Panc1 (cell line): ENCODE measurements around the gene ZFYVE21. TPM values are rescaled to one million over a fixed set of nuclear protein-coding genes. Genes with fewer than 3 reads are reported as not detected.
A peak's percentile ranks its signal among the peaks of the same experiment; 100 is the strongest.

Experiments
- ATAC-seq: fragments of 200-7000 bp; cut with Tn5 transposase; 2 replicates; pipeline ENCODE4 v1.9.1; 2020; ENCODE audit warnings: mild to moderate bottlenecking, moderate library complexity
- Bru-seq: library from RNA; stranded (reverse); fragments of 400-500 nt; gene quantifications from one replicate; lab custom pipeline; 2021; lab: Mats Ljungman, UMichigan
- BruChase-seq, 2 experiments: library from RNA; stranded (reverse); fragments of 400-500 nt; gene quantifications; one replicate each; lab custom pipeline; 2021; lab: Mats Ljungman, UMichigan
- BruUV-seq: library from RNA; stranded (reverse); fragments of 400-500 nt; replicated peaks from 2 replicates; lab custom pipeline; 2021; lab: Mats Ljungman, UMichigan
- CTCF ChIA-PET: fragments of 300-600 bp; sonication (Branson Sonifier 250); formaldehyde crosslinking; loops from one replicate; lab custom pipeline; 2022; ENCODE audit warnings: antibody characterized with exemption; lab: Charles Lee
- POLR2A ChIA-PET: fragments of 300-600 bp; sonication (Branson Sonifier 250); formaldehyde crosslinking; loops from one replicate; lab custom pipeline; 2022; ENCODE audit warnings: antibody characterized with exemption; lab: Charles Lee
- DNase-seq: peaks from one replicate; pipeline ENCODE4 v3.0.0-alpha.2; 2010; ENCODE audit warnings: low read depth, low spot score
- H3K27ac ChIP-seq: 2 replicates; pipeline ENCODE4 v1.5.1; 2011; ENCODE audit warnings: mild to moderate bottlenecking, low read length, inconsistent platforms
- H3K27me3 ChIP-seq: fragments of 200-500 bp; sonication (Bioruptor generic); 2 replicates; pipeline ENCODE4 v1.6.0; 2014; ENCODE audit warnings: low read length, inconsistent platforms; ENCODE audit not compliant: control insufficient read depth, insufficient read depth
- H3K36me3 ChIP-seq: fragments of 200-500 bp; sonication (Bioruptor generic); 2 replicates; pipeline ENCODE4 v1.5.1; 2014; ENCODE audit warnings: inconsistent platforms, mild to moderate bottlenecking, low read length, moderate library complexity; ENCODE audit not compliant: control insufficient read depth, insufficient read depth
- H3K4me1 ChIP-seq: 2 replicates; pipeline ENCODE4 v1.5.1; 2011; ENCODE audit warnings: inconsistent platforms, mild to moderate bottlenecking, low read length, moderate library complexity; ENCODE audit not compliant: control insufficient read depth, insufficient read depth
- H3K4me3 ChIP-seq, 2 experiments: 2 replicates each; pipeline ENCODE4 v1.5.1; 2011 to 2012; ENCODE audit warnings: low read depth in 2 of 2, low read length in 2 of 2, mild to moderate bottlenecking in 2 of 2, inconsistent platforms in 1 of 2, moderate library complexity in 1 of 2
- H3K9me3 ChIP-seq: fragments of 200-500 bp; sonication (Bioruptor generic); 2 replicates; pipeline ENCODE4 v1.5.1; 2014; ENCODE audit warnings: low read depth, mild to moderate bottlenecking, inconsistent platforms, low read length, moderate library complexity; ENCODE audit not compliant: control insufficient read depth, insufficient read depth
- POLR2AphosphoS5 ChIP-seq: IDR thresholded peaks from 2 replicates; pipeline ENCODE4 v1.6.1; 2012; ENCODE audit warnings: mild to moderate bottlenecking, low read depth, low read length, moderate library complexity
- SIN3A ChIP-seq: IDR thresholded peaks from 2 replicates; pipeline ENCODE4 v1.6.1; 2012; ENCODE audit warnings: low read depth, mild to moderate bottlenecking, low read length, moderate library complexity, borderline replicate concordance; ENCODE audit not compliant: insufficient read depth
- TCF7L2 ChIP-seq: IDR thresholded peaks from 2 replicates; pipeline ENCODE4 v1.6.1; 2011; ENCODE audit warnings: mild to moderate bottlenecking, low read depth, low read length, inconsistent platforms
- in situ Hi-C: cut with HindIII; loops from 2 replicates; pipeline ENCODE4 v1.10.0; 2016; ENCODE audit warnings: low sequenced_read_pairs, low pct_unique_long_range_greater_than_20kb
- intact Hi-C: fragments of 100-400 bp; cut with micrococcal nuclease; formaldehyde crosslinking; loops from one replicate; pipeline ENCODE4 v1.10.0; 2022; ENCODE audit not compliant: unreplicated experiment
- long read RNA-seq: library from polyadenylated mRNA; unstranded; transcript quantifications from one replicate; pipeline ENCODE4 v2.0.0, GENCODE V29; 2021; ENCODE audit not compliant: unreplicated experiment
- polyA plus RNA-seq: library from polyadenylated mRNA; unstranded; fragments of >200 nt; gene quantifications from one replicate; pipeline ENCODE4 v1.2.1, GENCODE V29; 2012; ENCODE audit warnings: missing spikeins; ENCODE audit not compliant: insufficient read length
- total RNA-seq: library from RNA; stranded (reverse); gene quantifications from one replicate; pipeline ENCODE4 v1.2.1, GENCODE V29; 2021; ENCODE audit not compliant: unreplicated experiment
- TF ChIP-seq, protein P1 (sequence below): fragments of 450-650 bp; IDR thresholded peaks from 2 replicates; pipeline ENCODE4 v1.5.1; 2017; ENCODE audit warnings: mild to moderate bottlenecking
- TF ChIP-seq, protein P2 (sequence below), 2 experiments: IDR thresholded peaks; 2 replicates each; pipeline ENCODE4 v1.6.1; 2011 to 2012; ENCODE audit warnings: low read depth in 2 of 2, control low read depth in 1 of 2, low read length in 1 of 2, mild to moderate bottlenecking in 1 of 2, moderate library complexity in 1 of 2; ENCODE audit not compliant: insufficient read depth in 1 of 2

ZFYVE21 gene
- total RNA-seq (41.8 TPM), Bru-seq, nascent RNA (percentile 57 among the genes with signal in this experiment), BruChase-seq, experiment 1, labeled RNA remaining after a 2-hour chase (percentile 78 among the genes with signal in this experiment), BruChase-seq, experiment 2, labeled RNA remaining after a 6-hour chase (percentile 76 among the genes with signal in this experiment)
- polyA plus RNA-seq = 41.5 TPM
- long read RNA-seq, transcript ZFYVE21-202 (7 exons, 1,383 nt) = major isoform, 76 of 98 reads
- long read RNA-seq, partial matches to known transcripts = 2 of 98 reads
- long read RNA-seq, other reads (novel, unspliced or antisense) = 15 of 98 reads

DNA sequence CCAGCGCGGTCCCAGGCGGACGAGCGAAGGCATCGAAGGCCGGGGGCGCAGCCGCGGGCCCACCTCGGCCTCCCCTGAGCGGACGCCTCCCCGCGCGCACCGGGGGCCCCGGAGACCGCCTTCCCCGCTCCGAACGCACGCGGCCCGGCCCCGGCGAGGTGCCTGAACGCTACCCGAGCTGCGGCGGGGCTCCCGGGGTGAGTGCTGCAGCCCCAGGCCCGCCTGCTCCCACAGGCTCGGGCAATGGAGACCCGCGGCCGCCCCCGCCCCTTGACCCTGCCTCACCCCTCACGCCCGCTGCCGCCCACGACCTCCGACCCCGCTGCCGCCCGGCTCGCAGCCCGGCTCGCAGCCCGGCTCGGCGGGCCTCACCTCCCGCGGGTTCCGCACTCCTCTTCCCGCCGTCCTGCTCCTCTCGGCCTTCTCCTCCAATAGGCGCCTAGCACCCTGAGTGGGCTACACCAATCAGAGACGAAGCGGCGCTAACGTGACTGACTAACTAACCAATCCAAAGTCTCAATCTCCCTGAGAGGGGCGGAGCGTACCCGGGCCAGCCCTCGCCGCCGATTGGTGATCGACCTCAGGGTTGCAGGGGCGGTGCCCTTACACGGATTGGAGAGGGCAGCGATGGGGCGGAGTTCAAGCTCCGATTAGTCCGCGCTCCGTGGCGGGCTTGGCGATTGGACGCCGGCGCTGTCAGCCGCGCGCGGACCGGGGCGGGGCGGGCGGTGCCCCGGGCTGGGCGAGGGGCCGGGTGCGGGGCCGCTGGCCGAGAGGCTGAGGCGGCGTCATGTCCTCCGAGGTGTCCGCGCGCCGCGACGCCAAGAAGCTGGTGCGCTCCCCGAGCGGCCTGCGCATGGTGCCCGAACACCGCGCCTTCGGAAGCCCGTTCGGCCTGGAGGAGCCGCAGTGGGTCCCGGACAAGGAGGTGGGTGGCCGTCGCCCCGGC is at the start of gene ZFYVE21, which contains the start of gene XRCC3:
Gene ZFYVE21, plus strand, starts transcription at position 759 of the 949 bp plus-strand sequence. Its CDS starts 32 bp downstream, at position 791.
Gene XRCC3, minus strand, starts transcription at position 400 of the 949 bp plus-strand sequence. CDS start 4,364 bp downstream, outside the sequence.
- Histone ChIP-seq H3K4me1 (peaks cover 12% of the 10 kb centered on the region), H3K27me3 (no peaks in the 10 kb centered on the region), H3K27ac (peak within 1 kb of the TSS; percentile 68), H3K36me3 (no peaks in the 10 kb centered on the region; the same call in 1 of the 2 replicates), H3K9me3 (no peaks in the 10 kb centered on the region), H3K4me3 (peak within 1 kb of the TSS; percentile 60 to 63)
- peak; percentile 94 for ATAC-seq
- ChIA-PET CTCF (no interaction called here), POLR2A (no interaction called here)
- TF ChIP-seq POLR2AphosphoS5 (peak; percentile 50; the same call in 1 of the 2 replicates), SIN3A (0 out of 2 replicates have a peak, but pooled peaks have one; percentile 26), TCF7L2 (no peak)
- TF ChIP-seq, protein P1, sequence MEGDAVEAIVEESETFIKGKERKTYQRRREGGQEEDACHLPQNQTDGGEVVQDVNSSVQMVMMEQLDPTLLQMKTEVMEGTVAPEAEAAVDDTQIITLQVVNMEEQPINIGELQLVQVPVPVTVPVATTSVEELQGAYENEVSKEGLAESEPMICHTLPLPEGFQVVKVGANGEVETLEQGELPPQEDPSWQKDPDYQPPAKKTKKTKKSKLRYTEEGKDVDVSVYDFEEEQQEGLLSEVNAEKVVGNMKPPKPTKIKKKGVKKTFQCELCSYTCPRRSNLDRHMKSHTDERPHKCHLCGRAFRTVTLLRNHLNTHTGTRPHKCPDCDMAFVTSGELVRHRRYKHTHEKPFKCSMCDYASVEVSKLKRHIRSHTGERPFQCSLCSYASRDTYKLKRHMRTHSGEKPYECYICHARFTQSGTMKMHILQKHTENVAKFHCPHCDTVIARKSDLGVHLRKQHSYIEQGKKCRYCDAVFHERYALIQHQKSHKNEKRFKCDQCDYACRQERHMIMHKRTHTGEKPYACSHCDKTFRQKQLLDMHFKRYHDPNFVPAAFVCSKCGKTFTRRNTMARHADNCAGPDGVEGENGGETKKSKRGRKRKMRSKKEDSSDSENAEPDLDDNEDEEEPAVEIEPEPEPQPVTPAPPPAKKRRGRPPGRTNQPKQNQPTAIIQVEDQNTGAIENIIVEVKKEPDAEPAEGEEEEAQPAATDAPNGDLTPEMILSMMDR = no peak
- TF ChIP-seq, protein P2, sequence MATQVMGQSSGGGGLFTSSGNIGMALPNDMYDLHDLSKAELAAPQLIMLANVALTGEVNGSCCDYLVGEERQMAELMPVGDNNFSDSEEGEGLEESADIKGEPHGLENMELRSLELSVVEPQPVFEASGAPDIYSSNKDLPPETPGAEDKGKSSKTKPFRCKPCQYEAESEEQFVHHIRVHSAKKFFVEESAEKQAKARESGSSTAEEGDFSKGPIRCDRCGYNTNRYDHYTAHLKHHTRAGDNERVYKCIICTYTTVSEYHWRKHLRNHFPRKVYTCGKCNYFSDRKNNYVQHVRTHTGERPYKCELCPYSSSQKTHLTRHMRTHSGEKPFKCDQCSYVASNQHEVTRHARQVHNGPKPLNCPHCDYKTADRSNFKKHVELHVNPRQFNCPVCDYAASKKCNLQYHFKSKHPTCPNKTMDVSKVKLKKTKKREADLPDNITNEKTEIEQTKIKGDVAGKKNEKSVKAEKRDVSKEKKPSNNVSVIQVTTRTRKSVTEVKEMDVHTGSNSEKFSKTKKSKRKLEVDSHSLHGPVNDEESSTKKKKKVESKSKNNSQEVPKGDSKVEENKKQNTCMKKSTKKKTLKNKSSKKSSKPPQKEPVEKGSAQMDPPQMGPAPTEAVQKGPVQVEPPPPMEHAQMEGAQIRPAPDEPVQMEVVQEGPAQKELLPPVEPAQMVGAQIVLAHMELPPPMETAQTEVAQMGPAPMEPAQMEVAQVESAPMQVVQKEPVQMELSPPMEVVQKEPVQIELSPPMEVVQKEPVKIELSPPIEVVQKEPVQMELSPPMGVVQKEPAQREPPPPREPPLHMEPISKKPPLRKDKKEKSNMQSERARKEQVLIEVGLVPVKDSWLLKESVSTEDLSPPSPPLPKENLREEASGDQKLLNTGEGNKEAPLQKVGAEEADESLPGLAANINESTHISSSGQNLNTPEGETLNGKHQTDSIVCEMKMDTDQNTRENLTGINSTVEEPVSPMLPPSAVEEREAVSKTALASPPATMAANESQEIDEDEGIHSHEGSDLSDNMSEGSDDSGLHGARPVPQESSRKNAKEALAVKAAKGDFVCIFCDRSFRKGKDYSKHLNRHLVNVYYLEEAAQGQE (IDR thresholded peaks at IDR 0.05; ENCODE audit: insufficient read depth in 1 of 2, low read depth in 2 of 2, low read length in 1 of 2) = no peak
- intact Hi-C loops (no loop called here), in situ Hi-C loops (no loop called here)
- peak; percentile 95 for DNase-seq
- BruUV-seq = no TSS peak

DNA sequence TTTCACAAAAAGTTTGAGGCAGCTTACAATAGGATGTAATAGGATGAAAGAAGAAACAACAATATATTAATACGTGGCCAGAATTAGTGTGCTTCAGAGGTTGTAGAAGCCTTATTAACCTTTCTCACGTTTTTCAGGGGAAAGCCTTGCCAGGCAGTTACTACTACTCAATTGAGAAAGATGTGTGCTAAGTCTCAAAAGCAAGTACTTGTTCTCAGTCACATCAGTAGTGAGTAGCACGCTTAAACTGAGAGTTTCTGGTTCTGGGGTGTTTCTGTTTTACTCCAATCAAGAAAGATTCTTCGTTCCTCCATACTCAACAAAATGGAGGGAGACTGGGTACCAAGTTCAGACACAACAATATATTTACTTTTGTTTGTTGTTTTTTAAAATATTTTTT is 47.9 kb upstream of the ZFYVE21 start:
- H3K4me3 ChIP-seq = no peak overlapping the region
- H3K27me3 ChIP-seq = no peaks in the 10 kb centered on the region
- peaks cover 10% of the 10 kb centered on the region for H3K36me3 ChIP-seq
- intact Hi-C loops = no loop called here
- no TSS peak for BruUV-seq
- DNase-seq (no peak), ATAC-seq (no peak)
- H3K27ac ChIP-seq = no peak overlapping the region
- no peaks in the 10 kb centered on the region for H3K9me3 ChIP-seq
- no peaks in the 10 kb centered on the region for H3K4me1 ChIP-seq
- ChIA-PET CTCF (interaction anchor here (0.6 kb wide), 1 partner anchor 96 kb away, joined by 5 read pairs; no protein-coding TSS in a partner anchor), POLR2A (no interaction called here)
- in situ Hi-C loops = no loop called here
- TF ChIP-seq TCF7L2 (no peak), POLR2AphosphoS5 (no peak), SIN3A (no peak)
- TF ChIP-seq, protein P1 = no peak
- TF ChIP-seq, protein P2 (IDR thresholded peaks at IDR 0.05; ENCODE audit: insufficient read depth in 1 of 2, low read depth in 2 of 2, low read length in 1 of 2) = no peak
